Glutamatergic neuron (in vitro differentiated cells): ENCODE data around the gene RPS3A. TPM values are rescaled to one million over a fixed set of nuclear protein-coding genes. Genes with fewer than 3 reads are reported as not detected.

Experiments used
- DNase-seq: peaks from one replicate; pipeline ENCODE4 v3.0.0; 2022
- H3K27ac Mint-ChIP-seq: one replicate; pipeline ENCODE4 v1.8.0; 2020; ENCODE audit warnings: mild to moderate bottlenecking, mixed read lengths, inconsistent platforms; ENCODE audit not compliant: unreplicated experiment
- H3K27me3 Mint-ChIP-seq: one replicate; pipeline ENCODE4 v1.8.0; 2020; ENCODE audit warnings: mild to moderate bottlenecking, moderate library complexity, mixed read lengths, inconsistent platforms; ENCODE audit not compliant: unreplicated experiment
- H3K36me3 Mint-ChIP-seq: one replicate; pipeline ENCODE4 v1.8.0; 2020; ENCODE audit warnings: mild to moderate bottlenecking, mixed read lengths, inconsistent platforms; ENCODE audit not compliant: unreplicated experiment
- H3K4me1 Mint-ChIP-seq: one replicate; pipeline ENCODE4 v1.8.0; 2020; ENCODE audit warnings: mild to moderate bottlenecking, low read depth, mixed read lengths, inconsistent platforms; ENCODE audit not compliant: unreplicated experiment
- H3K4me3 Mint-ChIP-seq: one replicate; pipeline ENCODE4 v1.8.0; 2020; ENCODE audit warnings: mild to moderate bottlenecking, mixed read lengths, inconsistent platforms; ENCODE audit not compliant: unreplicated experiment
- H3K9me3 Mint-ChIP-seq: one replicate; pipeline ENCODE4 v1.8.0; 2020; ENCODE audit warnings: mild to moderate bottlenecking, moderate library complexity, mixed read lengths, inconsistent platforms; ENCODE audit not compliant: unreplicated experiment
- CTCF ChIP-seq: fragments of 200-600 bp; sonication (generic); IDR thresholded peaks from one replicate; pipeline ENCODE4 v1.5.0; 2021; ENCODE audit not compliant: partially characterized antibody, unreplicated experiment
- total RNA-seq: library from RNA; stranded (reverse); fragmentation: NEBNext Ultra II Directional; extraction: Animal tissue kit (Norgen Biotek cat#: 25700); gene quantifications from one replicate; pipeline ENCODE4 v1.2.1, GENCODE V29; 2021; ENCODE audit not compliant: unreplicated experiment

The RPS3A gene
- total RNA-seq, 1 donor from 2014 or later, result 1,044 TPM

DNA sequence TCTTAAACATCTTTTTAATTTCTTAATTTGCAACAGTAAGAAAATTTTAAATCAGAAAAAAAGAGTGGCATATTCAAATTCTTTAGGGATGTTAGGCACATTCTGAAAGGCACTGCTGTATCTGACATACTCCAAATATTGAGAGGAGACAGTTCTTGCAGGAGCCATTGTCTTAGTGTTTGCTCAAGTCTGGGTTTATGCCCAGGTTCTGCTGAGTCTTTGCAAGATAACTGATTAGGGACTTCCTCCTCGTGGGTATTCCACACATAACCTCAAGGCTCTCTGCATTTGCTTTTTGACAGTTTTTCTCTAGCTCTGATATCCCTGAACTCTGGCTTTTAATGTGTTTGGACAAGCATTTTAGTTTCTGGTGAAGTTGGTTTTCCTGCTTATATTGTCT, 52.6 kb downstream of the RPS3A start:
- Mint-ChIP-seq H3K36me3 (no peaks in the 10 kb centered on the region), H3K9me3 (no peaks in the 10 kb centered on the region), H3K4me3 (no peak overlapping the region), H3K4me1 (no peaks in the 10 kb centered on the region), H3K27ac (no peak overlapping the region), H3K27me3 (no peaks in the 10 kb centered on the region)
- TF ChIP-seq CTCF, result no peak
- DNase-seq, result no peak

DNA sequence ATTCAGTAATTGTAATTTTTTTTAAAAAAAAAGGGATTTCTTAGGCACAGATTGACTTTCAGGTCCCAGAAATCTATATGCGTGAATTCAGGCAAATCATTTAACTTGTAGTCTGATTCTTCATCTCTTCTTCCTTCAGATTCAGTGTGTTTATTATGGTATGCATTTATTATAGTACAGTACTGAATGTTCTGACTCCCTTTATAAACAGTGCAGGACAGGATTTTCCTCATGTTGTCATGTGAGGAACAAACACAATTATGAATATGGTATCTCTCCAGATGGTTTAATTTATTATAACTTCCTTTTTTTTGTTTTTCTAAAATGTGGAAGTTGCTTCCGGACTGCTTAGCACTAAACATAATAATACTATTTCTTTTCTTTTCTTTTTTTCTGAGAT, 54.2 kb downstream of the RPS3A start:
- H3K4me1 Mint-ChIP-seq, result no peaks in the 10 kb centered on the region
- no peaks in the 10 kb centered on the region for H3K36me3 Mint-ChIP-seq
- DNase-seq, result no peak
- no peaks in the 10 kb centered on the region for H3K9me3 Mint-ChIP-seq
- no peak overlapping the region for H3K27ac Mint-ChIP-seq
- TF ChIP-seq CTCF, result no peak
- no peaks in the 10 kb centered on the region for H3K27me3 Mint-ChIP-seq
- no peak overlapping the region for H3K4me3 Mint-ChIP-seq

Other genes starting within 250 kb of the RPS3A start
- 26.4 TPM for gene LRBA, start 84.3 kb upstream of the RPS3A start, total RNA-seq
- not detected for gene PRSS48, start 177.5 kb downstream of the RPS3A start, total RNA-seq
- gene SH3D19, start 226.0 kb downstream of the RPS3A start, total RNA-seq, result 4.9 TPM